Prostate gland (tissue), 2 donors: ENCODE results near the gene NRROS. TPM values are rescaled to one million over a fixed set of nuclear protein-coding genes. Genes with fewer than 3 reads are reported as not detected.

Source experiments
- DNase-seq: peaks from one replicate; pipeline ENCODE4 v3.0.0-alpha.2; 2019; ENCODE audit warnings: low spot score
- H3K27ac ChIP-seq, 2 donors: fragments of 200-600 bp; sonication (generic); 2 replicates each; pipeline ENCODE4 v1.5.1; 2017 to 2019
- H3K27me3 ChIP-seq: fragments of 200-600 bp; sonication (generic); replicated peaks from 2 replicates; pipeline ENCODE4 v1.5.1; 2019; ENCODE audit not compliant: insufficient read depth
- H3K36me3 ChIP-seq, 2 donors: fragments of 200-600 bp; sonication (generic); 1 replicate in 1 of 2; 2 replicates in 1 of 2; pipeline versions ENCODE4 v1.5.1 to v1.8.1; 2017 to 2019
- H3K4me1 ChIP-seq: fragments of 200-600 bp; sonication (generic); replicated peaks from 2 replicates; pipeline ENCODE4 v1.5.1; 2019
- H3K4me3 ChIP-seq, 2 donors: fragments of 200-600 bp; sonication (generic); 2 replicates each; pipeline ENCODE4 v1.5.1; 2017 to 2019
- H3K9me3 ChIP-seq: fragments of 200-600 bp; sonication (generic); 2 replicates; pipeline ENCODE4 v1.5.1; 2017
- POLR2A ChIP-seq: fragments of 450-650 bp; IDR thresholded peaks from one replicate; pipeline ENCODE4 v1.6.1; 2016; ENCODE audit warnings: antibody characterized with exemption, mild to moderate bottlenecking
- POLR2AphosphoS5 ChIP-seq: sonication (generic); formaldehyde crosslinking; IDR thresholded peaks from one replicate; pipeline ENCODE4 v1.6.1; 2017; ENCODE audit warnings: antibody characterized with exemption
- WGBS: methylation state at CpG from one replicate; pipeline ENCODE4 v1.1.5; 2018; 5-methylcytosine and 5-hydroxymethylcytosine counted together
- intact Hi-C: fragments of 100-400 bp; cut with DNase I; formaldehyde crosslinking; loops from one replicate; pipeline ENCODE4 v1.14.2; 2022
- total RNA-seq, 2 donors: library from RNA; depleted of rRNA; stranded (reverse); fragments of >200 nt; gene quantifications; one replicate each; pipeline ENCODE4 v1.1.0, GENCODE V29; 2016
- TF ChIP-seq, protein P1 (sequence below), 4 experiments: fragments of 200-600 bp in 2 of 4; fragments of 450-650 bp in 2 of 4; sonication (generic) in 2 of 4; IDR thresholded peaks; 1 replicate in 3 of 4; 2 replicates in 1 of 4; pipeline ENCODE4 v1.5.1; 2016 to 2019; ENCODE audit warnings: antibody characterized with exemption in 4 of 4, mild to moderate bottlenecking in 2 of 4, moderate library complexity in 2 of 4

Gene NRROS
- total RNA-seq, 2 donors from 2014 or later: 2.0 to 5.5 TPM

DNA sequence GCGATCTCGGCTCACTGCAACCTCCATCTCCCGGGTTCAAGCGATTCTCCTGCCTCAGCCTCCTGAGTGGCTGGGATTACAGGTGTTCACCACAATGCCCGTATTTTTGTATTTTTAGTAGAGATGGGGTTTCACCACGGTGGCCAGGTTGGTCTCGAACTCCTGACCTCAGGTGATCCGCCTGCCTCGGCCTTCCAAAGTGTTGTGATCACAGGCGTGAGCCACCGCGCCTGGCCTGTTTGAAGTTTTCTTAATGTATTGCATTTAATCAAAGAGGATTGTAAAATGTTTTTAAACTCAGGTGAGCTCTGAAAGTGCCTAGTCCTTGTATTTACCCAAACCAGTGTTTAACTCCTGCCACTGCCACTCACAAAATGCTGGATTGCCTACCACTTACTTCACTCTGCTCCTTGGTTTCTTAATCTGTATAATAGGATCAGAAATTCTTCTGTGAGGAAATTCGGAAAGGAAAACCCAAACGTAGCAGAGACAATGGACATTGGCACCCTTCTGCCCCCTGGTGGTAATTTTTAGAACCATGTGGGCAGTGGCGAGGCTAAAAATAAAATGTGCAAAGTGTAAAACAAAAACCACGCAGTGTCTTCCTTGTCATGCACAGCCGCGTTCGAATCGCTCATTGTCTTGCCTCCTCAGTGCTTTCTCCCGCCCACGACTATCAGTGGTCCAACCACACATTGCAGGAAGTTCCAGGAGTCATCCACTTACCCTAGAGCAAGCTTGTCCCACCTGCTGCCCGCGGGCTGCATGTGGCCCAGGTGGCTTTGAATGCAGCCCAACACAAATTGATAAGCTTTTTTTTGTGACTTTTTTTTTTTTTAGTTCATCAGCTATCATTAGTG lies 45.3 kb downstream of the NRROS start:
- H3K4me3 ChIP-seq: no peak overlapping the region

DNA sequence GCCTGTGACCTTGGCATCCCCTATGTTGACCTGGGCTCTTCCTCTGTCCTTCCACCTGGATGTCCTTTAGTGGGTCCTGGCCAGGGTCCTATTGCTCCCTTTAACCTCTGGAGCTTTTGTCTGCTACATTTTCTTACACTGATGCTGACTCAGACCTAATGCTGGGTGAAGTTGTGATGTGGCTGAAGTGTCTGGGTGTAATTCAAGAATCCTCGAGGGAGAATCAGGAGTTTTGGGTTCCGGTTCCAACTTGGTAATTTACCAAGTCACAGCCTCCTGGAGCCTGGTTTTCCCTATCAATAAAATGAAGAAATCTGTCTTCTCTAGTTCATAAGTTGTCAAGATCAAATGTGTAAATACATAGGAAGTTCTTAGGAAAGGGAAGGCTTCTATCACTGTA lies 46.9 kb downstream of the NRROS start:
- no peak for DNase-seq
- intact Hi-C loops: loop anchor here (5.0 kb wide), 1 partner anchor 149 kb away; no protein-coding TSS in a partner anchor
- Histone ChIP-seq H3K4me3 (no peak overlapping the region), H3K27ac (no peak overlapping the region), H3K27me3 (no peaks in the 10 kb centered on the region), H3K4me1 (no peaks in the 10 kb centered on the region), H3K9me3 (no peaks in the 10 kb centered on the region), H3K36me3 (no peaks in the 10 kb centered on the region)
- TF ChIP-seq, protein P1, sequence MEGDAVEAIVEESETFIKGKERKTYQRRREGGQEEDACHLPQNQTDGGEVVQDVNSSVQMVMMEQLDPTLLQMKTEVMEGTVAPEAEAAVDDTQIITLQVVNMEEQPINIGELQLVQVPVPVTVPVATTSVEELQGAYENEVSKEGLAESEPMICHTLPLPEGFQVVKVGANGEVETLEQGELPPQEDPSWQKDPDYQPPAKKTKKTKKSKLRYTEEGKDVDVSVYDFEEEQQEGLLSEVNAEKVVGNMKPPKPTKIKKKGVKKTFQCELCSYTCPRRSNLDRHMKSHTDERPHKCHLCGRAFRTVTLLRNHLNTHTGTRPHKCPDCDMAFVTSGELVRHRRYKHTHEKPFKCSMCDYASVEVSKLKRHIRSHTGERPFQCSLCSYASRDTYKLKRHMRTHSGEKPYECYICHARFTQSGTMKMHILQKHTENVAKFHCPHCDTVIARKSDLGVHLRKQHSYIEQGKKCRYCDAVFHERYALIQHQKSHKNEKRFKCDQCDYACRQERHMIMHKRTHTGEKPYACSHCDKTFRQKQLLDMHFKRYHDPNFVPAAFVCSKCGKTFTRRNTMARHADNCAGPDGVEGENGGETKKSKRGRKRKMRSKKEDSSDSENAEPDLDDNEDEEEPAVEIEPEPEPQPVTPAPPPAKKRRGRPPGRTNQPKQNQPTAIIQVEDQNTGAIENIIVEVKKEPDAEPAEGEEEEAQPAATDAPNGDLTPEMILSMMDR (IDR thresholded peaks at IDR 0.05): no peak
- TF ChIP-seq POLR2A: no peak
- no peak for TF ChIP-seq POLR2AphosphoS5
- WGBS: 49% methylated on average over 2 of the region's 2 CpGs

More for the DNA sequence above, 45.3 kb downstream of the NRROS start:
- Histone ChIP-seq H3K36me3 (no peaks in the 10 kb centered on the region), H3K9me3 (no peaks in the 10 kb centered on the region), H3K4me1 (no peaks in the 10 kb centered on the region), H3K27me3 (no peaks in the 10 kb centered on the region), H3K27ac (no peak overlapping the region)
- TF ChIP-seq POLR2A (no peak), POLR2AphosphoS5 (peak; percentile 53)
- TF ChIP-seq, protein P1 (IDR thresholded peaks at IDR 0.05): peak; percentile 69 to 97 (median 88)
- intact Hi-C loops: loop anchor here (5.0 kb wide), 2 partner anchors 77 to 147 kb away; no protein-coding TSS in a partner anchor
- 41% methylated on average over 24 of the region's 24 CpGs for WGBS
- DNase-seq: peak; percentile 40

DNA sequence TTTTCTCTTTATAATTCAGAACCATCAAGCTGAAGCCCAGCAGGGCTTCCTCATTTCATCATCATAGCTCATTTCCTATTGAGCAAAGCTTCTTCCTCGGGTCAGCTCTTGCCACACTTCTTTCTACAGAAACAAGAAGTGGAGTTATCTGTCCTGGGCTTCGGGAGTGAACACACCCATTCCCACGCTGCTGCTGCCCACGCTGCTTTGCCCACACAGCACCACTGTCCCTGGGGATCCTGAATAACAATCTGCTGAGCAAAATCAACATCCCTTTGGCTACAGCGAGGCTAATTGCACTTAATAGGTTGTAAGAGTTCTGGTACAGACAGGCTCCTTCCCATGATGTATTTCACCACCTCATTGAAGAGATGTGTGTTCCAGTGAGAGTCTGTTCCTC lies 48.9 kb downstream of the NRROS start:
- no peaks in the 10 kb centered on the region for H3K36me3 ChIP-seq
- H3K4me3 ChIP-seq: no peak overlapping the region
- TF ChIP-seq, protein P1 (IDR thresholded peaks at IDR 0.05): no peak
- TF ChIP-seq POLR2A (no peak), POLR2AphosphoS5 (no peak)
- intact Hi-C loops: loop anchor here (5.0 kb wide), 1 partner anchor 151 kb away; no protein-coding TSS in a partner anchor
- no peaks in the 10 kb centered on the region for H3K9me3 ChIP-seq
- no peaks in the 10 kb centered on the region for H3K4me1 ChIP-seq
- DNase-seq: no peak
- no peak overlapping the region for H3K27ac ChIP-seq
- H3K27me3 ChIP-seq: no peaks in the 10 kb centered on the region
- 28% methylated on average over 5 of the region's 5 CpGs for WGBS

DNA sequence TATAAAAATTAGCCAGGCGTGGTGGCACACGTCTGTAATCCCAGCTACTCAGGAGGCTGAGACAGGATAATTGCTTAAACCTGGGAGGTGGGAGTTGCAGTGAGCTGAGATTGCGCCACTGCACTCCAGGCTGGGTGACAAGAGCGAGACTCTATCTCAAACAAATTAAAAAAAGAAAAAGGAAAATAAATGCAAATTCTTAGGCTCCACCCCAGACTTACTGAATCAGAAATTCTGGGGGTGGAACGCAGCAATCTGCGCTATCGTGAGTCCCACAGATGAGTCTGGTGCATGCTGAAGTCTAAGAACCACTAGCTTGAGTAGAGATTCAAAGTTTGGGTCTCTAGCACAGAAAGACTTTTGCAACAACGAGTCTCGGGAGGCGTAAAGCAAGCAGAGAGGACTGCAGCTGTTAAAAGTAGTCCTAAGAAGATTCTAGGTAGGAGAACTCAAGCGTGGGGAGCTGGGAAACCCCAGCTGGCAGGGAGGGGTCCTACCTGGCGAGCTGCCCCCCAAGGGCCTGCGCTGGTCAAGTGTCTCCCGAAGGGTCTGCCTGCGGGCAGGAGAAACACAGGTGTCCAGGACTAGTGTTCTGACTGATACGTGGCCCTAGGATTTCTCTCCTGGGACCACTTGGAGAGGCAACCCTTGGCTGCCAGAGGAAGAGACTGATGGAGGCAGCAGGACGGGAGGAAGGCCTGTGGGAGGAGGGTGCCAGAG lies 50.6 kb downstream of the NRROS start:
- no peaks in the 10 kb centered on the region for H3K36me3 ChIP-seq
- no peaks in the 10 kb centered on the region for H3K27me3 ChIP-seq
- H3K27ac ChIP-seq: no peak overlapping the region
- TF ChIP-seq POLR2AphosphoS5 (no peak), POLR2A (no peak)
- TF ChIP-seq, protein P1 (IDR thresholded peaks at IDR 0.05): no peak
- H3K4me1 ChIP-seq: no peaks in the 10 kb centered on the region
- intact Hi-C loops: loop anchor here (5.0 kb wide), 2 partner anchors 153 to 438 kb away; no protein-coding TSS in a partner anchor
- no peak overlapping the region for H3K4me3 ChIP-seq
- H3K9me3 ChIP-seq: no peaks in the 10 kb centered on the region
- no peak for DNase-seq
- 88% methylated on average over 17 of the region's 17 CpGs for WGBS
